Measurements from ENCODE around the gene DIPK1C.

GRCh38 chr18:74478316-74478715 is 21.2 kb upstream of the DIPK1C start:
- TF ChIP-seq CTCF (IDR thresholded peaks at IDR 0.05) (no peak), POLR2A (IDR thresholded peaks at IDR 0.05) (no peak)
